SIG-M5 treated with dmso at 0.1 percent for 504 hours (cell line): ENCODE measurements around the gene LRG1.
A peak's percentile ranks its signal among the peaks of the same experiment; 100 is the strongest.
"Not testable (repeated sequence)": the region's sequence is repeated elsewhere in the genome, so short reads cannot be mapped to it uniquely, and the experiment has no call there.

ENCODE experiments used
- DNase-seq: peaks from one replicate; lab custom pipeline; 2025; ENCODE audit not compliant: unreplicated experiment; lab: John Stamatoyannopoulos, UW

LRG1 gene

DNA sequence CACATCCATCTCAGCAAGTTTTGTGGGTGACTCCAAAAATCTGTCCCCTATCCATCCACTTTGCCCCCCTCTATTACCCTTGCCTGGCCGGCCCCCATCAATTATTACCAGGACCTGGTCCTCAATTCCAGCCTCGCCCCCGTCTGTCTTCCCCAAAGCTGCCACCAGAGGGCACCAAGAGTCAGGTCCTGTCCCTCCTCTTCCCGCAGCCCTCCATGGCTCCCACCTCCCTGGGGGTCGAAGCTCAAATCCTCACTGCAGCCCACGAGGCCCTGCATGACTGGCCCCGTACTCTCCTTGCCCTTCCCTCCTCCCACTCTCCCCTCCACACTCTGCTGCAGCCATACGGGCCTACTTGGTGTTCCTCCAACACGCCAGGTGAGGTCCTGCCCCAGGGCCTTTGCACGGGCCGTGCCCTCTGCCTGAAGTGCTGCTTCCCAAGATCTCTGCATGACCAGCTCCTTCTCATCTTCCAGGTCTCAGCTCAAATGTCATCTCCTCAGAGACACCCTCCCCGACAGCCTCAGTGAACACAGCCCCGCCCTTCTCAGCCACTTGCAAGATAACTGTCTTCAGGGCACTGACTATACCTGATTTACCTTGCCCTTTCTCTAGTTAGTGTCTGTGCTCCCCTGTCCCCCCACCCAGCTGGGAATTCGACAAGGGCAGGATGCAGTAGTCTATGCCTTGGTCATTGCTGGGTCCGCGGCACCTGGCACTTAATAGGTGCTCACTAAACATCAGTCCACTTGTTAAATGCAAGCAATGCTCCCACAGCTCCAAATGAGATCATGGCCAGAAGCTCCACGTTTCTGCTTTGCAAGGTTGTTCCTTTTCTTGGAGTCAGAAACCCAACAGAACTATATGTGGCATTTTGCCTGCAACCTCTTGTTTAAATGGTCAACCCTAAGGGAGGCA lies 36.4 kb upstream of the LRG1 start:
- DNase-seq, result peak; percentile 11

DNA sequence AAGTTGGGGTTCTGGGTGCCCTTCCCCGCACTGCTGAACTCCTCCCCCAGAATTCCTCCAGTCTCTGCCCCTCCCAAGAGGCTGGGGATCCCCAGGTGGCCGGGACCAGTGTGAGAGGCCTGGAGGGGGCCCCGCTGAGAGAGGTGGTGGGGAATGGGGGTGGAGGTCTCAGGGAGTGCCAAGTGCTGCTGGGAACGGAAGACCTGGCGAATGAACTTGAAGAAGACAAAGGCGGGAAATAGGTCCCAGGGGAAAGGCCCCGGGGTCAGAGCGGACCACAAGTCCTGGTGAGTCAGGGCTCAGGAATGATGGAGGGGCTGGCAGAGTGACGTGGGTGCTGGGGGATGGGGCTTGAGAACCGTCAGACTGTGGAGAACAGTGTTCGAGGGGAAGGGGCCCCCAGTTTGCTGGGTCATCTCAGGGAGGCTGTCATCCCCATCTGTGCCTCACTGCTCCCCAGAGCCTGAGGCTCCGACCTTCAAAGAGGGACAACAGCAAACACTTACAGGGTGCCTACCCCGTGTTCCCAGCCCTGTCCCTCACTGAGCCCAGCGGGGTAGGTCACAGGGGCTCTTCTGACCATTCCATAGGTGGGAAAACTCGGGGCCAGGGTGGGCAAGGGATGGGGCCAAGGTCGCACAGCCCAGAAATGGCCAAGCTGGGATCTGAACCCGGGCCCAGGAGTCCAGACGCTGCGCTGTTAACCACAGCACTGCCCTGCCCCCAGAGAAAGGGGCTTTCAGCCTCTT lies 35.6 kb upstream of the LRG1 start:
- DNase-seq, result no peak

DNA sequence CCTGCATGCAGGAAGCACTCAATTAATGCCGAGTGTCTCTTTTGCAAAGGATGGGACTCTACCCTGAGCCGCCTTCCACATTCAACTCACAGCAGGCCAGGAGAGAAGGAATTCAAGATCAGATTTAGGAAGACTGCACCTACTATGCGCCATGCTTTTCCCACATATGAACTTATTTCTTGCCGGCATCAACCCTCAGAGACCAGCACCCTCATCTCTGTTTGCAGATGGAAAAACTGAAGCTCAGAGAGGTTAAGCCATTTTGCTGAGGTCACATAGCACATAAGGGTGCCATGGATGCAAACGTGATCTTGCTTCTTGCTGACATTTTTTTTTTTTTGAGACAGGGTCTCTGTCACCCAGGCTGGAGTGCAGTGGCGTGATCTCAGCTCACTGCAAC lies 33.8 kb upstream of the LRG1 start:
- no peak for DNase-seq

DNA sequence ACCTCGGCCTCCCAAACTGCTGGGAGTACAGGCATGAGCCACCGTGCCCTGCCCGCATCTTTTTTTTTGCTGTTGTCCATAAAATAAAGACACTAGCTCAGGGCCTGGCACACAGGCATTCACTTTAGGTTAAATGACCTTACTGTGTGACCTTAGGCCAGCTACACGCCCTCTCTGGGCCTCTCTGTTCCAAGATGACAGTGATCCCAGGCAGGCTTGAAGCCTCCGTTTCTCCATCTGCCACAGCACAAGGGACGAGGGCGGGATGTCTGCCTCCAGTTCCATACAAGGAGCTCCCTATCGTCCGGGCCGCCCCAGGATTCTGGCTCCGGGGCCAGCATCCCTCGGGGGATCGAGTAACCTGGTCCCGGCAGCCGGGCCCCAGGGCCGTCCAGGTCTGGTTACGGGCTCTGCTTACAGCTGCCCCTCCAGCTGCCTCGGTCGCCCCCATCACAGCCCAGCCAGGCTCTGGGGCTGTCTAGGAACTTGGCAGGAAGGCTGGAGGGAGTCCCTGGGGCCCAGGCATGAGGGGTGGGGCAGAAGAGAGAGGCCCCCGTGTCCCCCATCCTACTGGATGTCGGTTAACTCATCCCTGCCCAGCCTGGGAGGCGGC lies 31.6 kb upstream of the LRG1 start:
- DNase-seq, result no peak

DNA sequence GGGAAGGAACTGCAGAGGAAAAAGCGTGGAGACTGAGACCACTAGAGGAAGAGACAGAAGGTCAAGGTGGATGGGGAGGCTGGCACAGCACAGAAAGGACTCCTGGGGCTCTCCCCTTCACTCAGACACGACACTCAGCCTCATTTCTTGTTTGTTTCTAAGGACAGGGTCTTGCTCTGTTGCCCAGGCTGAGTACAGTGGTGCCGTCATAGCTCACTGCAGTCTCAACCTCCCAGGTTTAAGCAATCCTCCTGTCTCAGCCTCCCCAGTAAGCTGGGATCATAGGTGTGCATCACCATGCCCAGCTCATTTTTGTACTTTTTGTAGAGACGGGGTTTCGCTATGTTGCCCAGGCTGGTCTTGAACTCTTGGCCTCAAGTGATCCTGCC lies 31.1 kb upstream of the LRG1 start:
- no peak for DNase-seq

DNA sequence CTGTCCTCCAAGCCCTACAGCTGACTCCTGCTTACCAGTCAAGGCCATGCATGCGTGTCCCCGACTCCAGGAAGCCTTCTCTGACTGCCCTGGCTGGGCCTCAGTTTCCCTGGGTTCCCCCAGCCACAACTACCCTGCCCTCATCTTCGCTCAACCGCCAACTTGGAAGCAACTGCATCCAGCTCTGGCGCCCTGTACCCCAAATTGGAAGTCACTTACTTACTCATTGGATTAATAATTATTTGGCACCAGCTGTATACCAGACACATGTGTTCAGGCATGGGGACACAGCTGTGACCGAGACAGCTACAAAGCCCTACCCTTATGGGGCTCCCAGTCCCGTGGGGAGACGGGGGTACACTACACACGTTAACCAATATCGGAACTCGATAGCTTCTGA lies 30.6 kb upstream of the LRG1 start:
- no peak for DNase-seq

DNA sequence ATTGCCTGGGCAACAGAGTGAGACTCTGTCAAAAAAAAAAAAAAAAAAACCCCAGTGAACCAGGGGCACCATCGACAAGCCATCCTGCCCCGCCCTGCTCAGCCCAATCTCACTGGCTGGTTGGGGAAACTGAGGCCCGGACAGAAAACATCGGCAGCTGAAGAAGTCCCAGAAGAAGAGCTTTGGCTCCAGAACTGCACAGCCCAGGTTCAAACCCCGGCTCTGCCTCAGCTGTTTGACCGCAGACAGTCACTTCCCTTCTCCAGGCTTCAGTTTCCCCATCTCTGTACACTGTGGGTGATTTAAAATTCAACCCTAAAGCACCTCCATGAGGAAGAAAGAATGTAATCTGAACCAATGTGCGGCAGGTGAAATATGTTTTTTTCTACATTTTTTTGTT lies 29.1 kb upstream of the LRG1 start:
- peak; percentile 66 for DNase-seq

DNA sequence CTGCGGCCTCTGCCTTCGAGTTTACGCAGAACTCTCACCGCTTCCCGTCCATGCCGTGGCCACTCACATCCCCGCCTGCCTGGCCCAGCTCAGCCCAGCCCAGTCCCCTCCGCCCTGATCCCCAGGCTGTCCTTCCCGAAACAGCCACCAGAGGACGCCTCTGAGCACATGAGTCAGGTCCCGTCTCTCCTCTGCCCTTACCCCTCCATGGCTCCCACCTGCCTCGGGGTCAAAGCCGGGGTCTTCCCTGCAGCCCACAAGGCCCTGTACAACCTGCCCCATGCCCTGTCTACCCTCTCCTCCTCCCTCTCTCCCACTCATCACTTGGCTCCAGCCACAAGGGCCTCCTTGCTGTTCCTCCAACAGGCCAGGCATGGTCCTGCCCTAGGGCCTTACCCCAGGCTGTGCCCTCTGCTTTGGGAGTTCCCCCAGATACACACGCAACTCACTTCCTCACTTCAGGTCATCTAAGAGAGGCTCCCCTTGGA lies 27.8 kb upstream of the LRG1 start:
- DNase-seq, result no peak

DNA sequence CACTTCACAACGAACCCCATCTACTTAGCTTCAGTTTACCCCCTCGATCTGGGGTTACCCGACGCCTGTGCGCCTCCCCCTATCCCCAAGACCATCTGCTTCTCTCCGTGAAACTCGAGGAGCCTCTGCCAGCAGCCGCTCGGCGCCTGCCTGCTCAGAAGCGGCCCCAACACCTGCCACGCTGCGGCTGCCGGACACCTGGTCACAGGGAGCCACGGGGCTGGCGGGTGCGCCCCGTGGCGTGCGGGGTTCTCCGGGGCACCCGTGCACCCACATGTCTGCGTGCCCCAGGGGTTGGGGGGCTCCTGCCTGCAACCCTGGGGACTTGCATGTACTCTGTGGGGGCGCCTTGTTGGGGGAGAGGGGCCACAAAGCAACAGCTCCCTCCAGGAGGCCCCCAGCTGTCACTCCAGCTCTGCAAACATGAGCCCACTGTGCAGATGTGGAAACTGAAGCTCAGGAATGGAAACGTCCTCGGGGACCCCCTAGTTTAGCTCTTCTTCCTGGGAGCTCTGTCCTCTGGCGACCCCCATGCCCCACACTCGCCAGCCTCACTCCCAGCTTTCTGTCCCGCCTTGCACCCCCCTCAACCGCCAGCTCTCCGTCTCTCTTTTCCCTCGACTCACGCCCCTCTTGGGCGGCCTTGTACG lies 26.7 kb upstream of the LRG1 start:
- DNase-seq, result no peak

DNA sequence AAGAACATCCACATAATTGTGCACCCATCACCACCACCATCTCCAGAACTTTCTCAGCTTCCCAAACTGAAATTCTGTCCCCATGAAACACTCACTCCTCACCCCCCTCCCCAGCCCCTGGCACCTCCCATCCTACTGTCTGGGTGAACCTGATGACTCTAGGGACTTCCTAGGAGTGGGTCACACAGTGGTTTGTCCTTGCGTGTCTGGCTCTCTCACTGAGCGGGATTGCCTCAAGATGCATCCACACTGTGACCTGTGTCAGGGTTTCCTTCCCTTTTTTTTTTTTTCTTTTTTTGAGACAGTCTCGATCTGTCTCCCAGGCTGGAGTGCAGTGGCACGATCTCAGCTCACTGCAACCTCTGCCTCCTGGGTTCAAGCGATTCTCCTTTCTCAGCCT lies 23.7 kb upstream of the LRG1 start:
- not testable (repeated sequence) for DNase-seq

DNA sequence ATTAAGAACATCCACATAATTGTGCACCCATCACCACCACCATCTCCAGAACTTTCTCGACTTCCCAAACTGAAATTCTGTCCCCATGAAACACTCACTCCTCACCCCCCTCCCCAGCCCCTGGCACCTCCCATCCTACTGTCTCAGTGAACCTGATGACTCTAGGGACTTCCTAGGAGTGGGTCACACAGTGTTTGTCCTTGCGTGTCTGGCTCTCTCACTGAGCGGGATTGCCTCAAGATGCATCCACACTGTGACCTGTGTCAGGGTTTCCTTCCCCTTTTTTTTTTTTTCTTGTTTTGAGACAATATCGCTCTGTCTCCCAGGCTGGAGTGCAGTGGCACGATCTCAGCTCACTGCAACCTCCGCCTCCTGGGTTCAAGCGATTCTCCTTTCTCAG lies 22.2 kb upstream of the LRG1 start:
- DNase-seq, result peak; percentile 42

DNA sequence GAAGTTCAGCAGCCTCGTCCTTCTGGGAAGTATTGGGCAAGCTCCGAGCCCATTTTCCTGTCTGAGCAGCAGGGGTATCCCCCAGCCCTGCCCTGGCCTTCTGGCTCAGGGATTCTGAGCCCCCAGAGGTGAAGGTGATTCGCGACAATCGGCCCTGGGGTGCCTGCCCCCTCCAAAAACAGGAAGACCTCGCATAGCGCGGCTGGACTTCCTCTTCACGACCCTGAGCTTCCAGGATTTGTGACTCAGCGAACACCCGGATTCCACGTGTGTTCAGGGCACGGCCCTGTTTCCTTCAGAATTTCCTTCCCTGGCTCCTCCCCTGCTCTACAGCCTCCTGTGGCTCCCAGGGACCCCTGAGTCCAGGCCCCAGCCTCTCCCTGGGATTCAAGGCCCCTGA lies 19.7 kb upstream of the LRG1 start, which contains the start of gene SEMA6B:
Gene SEMA6B (minus strand): TSS at position 116 of the 400 bp plus-strand sequence. CDS start 1,227 bp downstream, outside the sequence.
- no peak for DNase-seq

DNA sequence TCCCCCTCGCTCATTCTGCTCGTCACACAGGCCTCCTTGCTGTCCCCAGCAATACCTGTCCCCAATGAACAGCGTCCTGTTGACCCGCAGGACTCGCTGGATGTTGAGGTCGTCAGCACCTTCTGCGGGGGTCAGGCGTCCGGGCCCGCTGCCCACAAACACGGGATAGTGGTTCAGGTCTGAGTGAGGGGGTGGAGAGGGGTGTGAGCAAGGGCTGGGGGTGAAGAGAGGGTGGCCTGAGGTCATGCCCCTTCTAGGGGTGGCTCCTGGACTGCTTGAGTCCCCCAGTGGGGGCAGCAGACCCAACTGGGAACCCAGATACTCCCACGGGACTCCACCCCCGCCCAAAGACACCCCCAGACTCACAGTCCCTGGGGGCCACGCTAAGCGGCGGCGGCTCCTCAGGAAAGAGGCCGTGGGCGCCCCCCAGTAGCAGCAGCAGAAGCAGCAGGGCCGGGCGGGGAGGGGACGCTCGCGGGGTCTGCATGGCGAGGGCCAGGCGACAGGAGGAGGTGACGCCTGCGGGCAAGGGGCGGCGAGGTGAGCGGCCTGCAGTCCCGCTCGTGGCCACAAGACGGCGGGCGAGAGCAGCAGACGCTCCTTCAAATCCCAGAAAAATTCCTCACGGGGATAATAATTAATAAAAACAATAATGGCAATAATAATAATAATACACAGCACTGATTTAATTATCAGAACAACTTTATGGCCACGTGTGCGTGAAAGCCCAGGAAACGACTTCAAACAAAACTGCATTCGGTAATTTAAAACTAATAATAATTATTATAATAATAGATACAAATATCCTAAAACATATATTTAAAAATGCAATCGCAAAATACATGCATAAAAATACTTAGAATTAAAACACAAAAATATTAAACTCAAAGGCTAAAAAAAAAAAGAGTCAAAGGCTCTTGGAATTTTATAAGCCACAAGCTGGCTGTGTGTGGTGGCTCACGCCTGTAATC lies 18.4 kb upstream of the LRG1 start:
- DNase-seq, result no peak

DNA sequence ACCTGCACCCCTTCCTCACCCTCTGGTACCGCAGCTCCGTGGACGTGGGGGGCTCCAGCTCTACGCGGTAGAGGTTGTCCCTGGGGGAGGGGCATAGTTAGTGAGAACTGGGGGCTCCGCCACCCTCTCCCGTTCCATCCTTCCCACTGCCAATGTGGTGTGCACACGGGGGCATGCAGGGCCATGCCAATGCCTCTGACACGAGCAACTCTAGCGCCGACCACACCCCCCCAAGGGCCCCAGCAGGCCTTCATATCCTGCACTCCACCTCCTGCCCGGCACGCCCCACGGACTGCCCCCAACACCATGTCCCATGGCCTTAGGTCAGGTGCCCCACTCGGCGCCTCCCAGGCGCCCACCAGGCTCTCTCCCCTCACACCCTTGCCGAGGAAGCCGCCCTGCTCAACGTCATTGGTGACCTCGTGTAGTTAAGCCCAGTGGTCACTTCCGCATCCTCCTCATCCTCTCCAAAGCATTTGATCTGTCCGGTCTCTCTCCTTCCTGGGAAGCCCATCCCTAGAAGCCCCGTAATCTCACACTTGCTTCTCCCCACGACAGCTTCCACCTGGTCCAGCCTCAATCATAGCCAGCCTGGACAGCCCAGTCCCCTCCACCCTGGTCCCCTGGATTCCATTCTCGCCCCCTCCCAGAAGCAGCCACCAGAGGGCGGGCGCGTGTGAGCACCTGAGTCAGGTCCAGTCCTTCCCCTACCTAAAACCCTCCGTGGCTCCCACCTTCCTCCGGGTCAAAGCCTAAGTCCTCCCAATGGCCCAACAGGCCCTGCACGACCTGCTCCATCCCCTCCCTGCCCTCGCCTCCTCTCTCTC lies 17.5 kb upstream of the LRG1 start:
- no peak for DNase-seq

DNA sequence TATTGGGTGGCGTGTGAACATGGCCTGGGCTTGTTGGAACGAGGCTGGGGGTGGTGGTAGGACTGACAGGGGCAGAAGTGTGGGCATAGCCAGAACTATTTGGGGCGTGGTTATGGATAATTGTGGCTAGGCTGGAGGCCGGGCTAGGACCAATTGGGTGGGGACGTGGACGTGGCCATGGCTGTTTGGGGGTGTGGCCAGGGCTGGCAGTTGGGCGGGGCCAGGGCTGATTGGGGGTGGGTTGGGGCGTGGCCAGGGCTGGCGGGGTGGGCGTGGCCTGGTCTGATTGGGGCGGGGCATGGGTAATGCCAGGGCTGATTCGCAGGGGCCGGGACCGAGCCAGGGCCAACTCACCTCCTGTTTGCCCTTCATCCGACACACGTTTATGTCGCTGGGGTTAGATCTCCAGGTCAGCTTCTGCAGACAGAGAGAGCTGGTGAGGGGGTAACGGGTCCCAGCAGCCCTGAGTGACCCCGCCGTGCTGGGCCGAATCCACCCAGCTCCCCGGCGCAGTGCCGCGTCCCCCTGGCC lies 16.8 kb upstream of the LRG1 start:
- no peak for DNase-seq

DNA sequence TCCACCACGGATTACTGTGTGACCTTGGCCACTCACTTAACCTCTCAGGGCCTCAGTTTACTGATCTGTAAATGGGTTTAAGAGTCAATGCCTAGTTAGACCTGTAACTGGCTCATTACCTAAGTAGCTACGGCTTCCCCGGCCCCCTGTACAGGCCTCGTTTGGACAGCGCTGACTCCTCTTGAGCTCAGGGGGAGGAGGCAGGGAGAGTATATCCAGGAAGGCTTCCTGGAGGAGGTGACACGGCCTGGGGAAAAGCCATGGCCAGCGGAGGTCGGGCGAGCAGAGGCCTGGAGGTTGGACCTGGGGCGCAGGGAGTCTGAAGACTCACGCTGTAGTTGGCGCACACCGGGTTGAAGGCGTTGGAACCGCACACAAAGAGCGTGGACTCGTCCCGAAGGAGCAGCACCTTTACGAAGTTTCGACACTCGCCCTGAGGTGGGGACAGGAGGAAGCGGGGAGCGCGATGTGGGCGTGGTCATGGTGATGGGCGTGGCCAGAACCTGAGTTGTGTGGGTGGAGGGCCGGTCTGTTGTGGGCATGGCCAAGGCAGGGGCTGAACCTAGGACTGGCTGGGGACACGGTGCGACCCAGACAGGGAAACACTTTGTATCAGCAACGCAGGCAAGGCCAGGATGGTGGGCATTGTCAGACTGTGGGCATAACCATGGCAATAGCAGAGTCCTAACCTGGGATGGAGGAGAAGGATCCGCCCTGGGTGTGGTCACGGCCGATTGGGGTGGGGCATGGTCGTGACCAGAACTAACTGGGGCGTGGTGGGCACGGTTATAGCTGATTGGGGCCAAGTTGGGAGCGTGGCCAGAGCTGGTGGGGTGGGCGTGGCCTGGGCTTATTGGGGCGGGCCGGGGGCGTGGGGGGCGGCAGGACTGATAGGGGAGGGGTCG lies 16.1 kb upstream of the LRG1 start:
- no peak for DNase-seq

DNA sequence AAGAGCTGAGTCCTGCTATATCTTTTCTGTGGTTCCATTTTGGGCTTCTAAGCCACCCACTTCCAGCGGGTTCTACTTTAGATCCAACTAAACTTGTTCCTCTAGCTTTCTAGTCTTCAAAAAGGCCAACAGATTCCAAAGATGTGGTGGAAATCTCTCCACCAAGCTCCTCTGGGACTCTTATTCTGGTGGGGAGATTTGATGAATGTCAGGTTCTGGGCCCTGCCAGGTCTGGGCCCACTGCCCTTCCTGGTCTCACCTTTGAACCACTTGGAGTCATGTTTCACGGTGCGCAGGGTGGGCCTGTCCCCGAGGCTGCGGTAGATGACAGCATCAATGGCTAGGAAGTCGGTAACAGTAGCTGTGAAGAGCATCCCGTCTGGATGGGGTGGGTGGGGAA lies 14.9 kb upstream of the LRG1 start:
- no peak for DNase-seq

DNA sequence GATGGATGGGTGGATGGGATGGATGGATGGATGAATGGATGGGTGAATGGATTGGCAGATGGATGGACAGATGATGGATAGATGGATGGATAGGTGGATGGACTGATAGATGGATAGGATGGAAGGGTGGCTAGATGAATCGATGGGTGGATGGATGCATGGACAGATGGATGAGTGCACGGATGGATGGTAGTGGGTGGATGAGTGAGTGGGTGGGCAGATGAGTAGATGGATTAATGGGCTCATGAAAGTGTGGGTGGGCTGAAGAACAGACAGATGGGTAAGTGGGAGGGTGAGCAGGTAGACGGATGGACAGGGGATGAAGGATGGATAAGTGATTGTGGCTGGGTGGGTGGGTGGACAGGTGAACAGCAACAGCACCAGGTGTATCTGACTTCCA lies 13.9 kb upstream of the LRG1 start:
- no peak for DNase-seq
